Measurements from ENCODE around the gene PPTC7.

DNA sequence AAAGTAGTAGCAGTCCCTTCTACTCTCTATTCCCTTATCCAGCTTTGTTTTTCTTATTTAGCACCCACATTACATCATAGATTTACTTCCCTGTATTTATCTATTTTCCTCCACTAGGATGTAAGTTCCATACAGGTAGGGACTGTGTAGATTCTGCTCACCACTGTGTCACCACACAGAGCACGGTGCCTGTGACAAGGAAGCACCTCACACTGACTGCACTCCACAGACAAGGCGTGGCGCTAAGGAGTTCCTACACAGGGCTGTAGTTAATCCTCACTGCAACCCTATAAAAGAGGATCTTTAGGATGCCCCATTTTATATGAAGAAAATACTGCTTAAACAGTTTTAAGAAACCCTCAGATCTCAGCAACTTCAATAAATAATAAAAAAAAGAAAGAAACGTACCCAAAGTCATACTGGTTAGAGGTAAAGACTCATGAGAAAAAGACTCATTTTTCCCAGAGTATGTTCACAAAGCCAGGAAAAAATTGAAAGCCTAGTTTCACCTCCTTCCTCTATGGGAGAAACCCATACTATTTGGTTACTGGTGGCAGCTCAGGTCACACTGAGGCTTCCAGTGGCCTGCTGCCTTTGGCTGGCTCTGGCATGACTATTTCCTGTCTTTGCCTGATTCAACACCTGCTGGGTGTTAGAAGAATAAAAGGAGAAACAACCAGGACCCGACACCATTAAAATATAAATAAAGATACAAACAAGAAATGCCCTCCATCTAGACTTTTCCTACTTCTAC is 44.1 kb downstream of the PPTC7 start:
- TF ChIP-seq CTCF (conservative IDR thresholded peaks at IDR 0.05; ENCODE audit: low read depth, low read length) (no peak), FOS (IDR thresholded peaks at IDR 0.05; ENCODE audit: low read depth, low read length) (no peak), POLR2A (IDR thresholded peaks at IDR 0.05; ENCODE audit: low read depth, low read length) (no peak), RFX5 (IDR thresholded peaks at IDR 0.05; ENCODE audit: low read depth, low read length) (no peak), SMC3 (IDR thresholded peaks at IDR 0.05; ENCODE audit: low read depth, low read length) (no peak), MAZ (IDR thresholded peaks at IDR 0.05; ENCODE audit: borderline replicate concordance, low read depth, low read length) (no peak), RAD21 (IDR thresholded peaks at IDR 0.05; ENCODE audit: low read length) (no peak), MXI1 (IDR thresholded peaks at IDR 0.05; ENCODE audit: borderline replicate concordance, low read depth, low read length) (no peak), BHLHE40 (IDR thresholded peaks at IDR 0.05; ENCODE audit: low read depth, low read length) (no peak), CEBPB (IDR thresholded peaks at IDR 0.05; ENCODE audit: low read depth, low read length) (no peak), RCOR1 (IDR thresholded peaks at IDR 0.05; ENCODE audit: insufficient replicate concordance, low read length) (no peak), CHD1 (IDR thresholded peaks at IDR 0.05; ENCODE audit: low read depth, low read length) (no peak)
- TF ChIP-seq, protein P1, sequence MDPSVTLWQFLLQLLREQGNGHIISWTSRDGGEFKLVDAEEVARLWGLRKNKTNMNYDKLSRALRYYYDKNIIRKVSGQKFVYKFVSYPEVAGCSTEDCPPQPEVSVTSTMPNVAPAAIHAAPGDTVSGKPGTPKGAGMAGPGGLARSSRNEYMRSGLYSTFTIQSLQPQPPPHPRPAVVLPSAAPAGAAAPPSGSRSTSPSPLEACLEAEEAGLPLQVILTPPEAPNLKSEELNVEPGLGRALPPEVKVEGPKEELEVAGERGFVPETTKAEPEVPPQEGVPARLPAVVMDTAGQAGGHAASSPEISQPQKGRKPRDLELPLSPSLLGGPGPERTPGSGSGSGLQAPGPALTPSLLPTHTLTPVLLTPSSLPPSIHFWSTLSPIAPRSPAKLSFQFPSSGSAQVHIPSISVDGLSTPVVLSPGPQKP (IDR thresholded peaks at IDR 0.05; ENCODE audit: borderline replicate concordance, low read depth, low read length), result no peak
- TF ChIP-seq, protein P2, sequence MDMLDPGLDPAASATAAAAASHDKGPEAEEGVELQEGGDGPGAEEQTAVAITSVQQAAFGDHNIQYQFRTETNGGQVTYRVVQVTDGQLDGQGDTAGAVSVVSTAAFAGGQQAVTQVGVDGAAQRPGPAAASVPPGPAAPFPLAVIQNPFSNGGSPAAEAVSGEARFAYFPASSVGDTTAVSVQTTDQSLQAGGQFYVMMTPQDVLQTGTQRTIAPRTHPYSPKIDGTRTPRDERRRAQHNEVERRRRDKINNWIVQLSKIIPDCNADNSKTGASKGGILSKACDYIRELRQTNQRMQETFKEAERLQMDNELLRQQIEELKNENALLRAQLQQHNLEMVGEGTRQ (IDR thresholded peaks at IDR 0.05; ENCODE audit: low read depth, low read length), result no peak
